ENCODE measurements around the gene ZFPL1.

- TF ChIP-seq POLR2AphosphoS5 (IDR thresholded peaks at IDR 0.05; ENCODE audit: borderline replicate concordance, low read depth, low read length) (no peak), EZH2 (IDR thresholded peaks at IDR 0.05) (no peak)
Observed at GRCh38 chr11:65043881-65044501, 40.0 kb upstream of the ZFPL1 start.
